Activated naive CD4-positive, alpha-beta T cell (primary cell): ENCODE results near the gene MACF1.
"Not testable (repeated sequence)": the region's sequence is repeated elsewhere in the genome, so short reads cannot be mapped to it uniquely, and the experiment has no call there.

Experiments
- DNase-seq, 4 experiments: peaks; one replicate each; lab custom pipeline; 2025; lab: John Stamatoyannopoulos, UW

MACF1 gene

GRCh38 chr1:39517936-39518335 is 313.4 kb downstream of the MACF1 start:
- not testable (repeated sequence) for DNase-seq

GRCh38 chr1:39519376-39519775 is 314.9 kb downstream of the MACF1 start:
- DNase-seq = not testable (repeated sequence)

GRCh38 chr1:39522221-39522620 is 317.7 kb downstream of the MACF1 start:
- not testable (repeated sequence) for DNase-seq

GRCh38 chr1:39522661-39523567 is 318.4 kb downstream of the MACF1 start:
- no peak for DNase-seq

GRCh38 chr1:39524171-39524570 is 319.7 kb downstream of the MACF1 start:
- no peak for DNase-seq

- DNase-seq = no peak
These were observed 320.3 kb downstream of the MACF1 start for GRCh38 chr1:39524591-39525365.

- DNase-seq = peak in 1 of 4 experiments; percentile 9
These were observed 321.1 kb downstream of the MACF1 start for GRCh38 chr1:39525366-39526165.

GRCh38 chr1:39526466-39527189 is 322.1 kb downstream of the MACF1 start:
- no peak for DNase-seq

GRCh38 chr1:39527190-39527579 is 322.7 kb downstream of the MACF1 start:
- not testable (repeated sequence) for DNase-seq

GRCh38 chr1:39528082-39528481 is 323.6 kb downstream of the MACF1 start:
- DNase-seq = no peak

GRCh38 chr1:39529901-39530535 is 325.5 kb downstream of the MACF1 start:
- DNase-seq = no peak

GRCh38 chr1:39531526-39531925 is 327.0 kb downstream of the MACF1 start:
- no peak for DNase-seq

GRCh38 chr1:39533442-39533841 is 328.9 kb downstream of the MACF1 start:
- DNase-seq = no peak
